OCI-LY3 (cell line): ENCODE results near the gene FOXC1.

Experiments
- EZH2phosphoT487 ChIP-seq: fragments of 200-600 bp; shearing (Covaris generic); IDR thresholded peaks from 2 replicates; pipeline ENCODE4 v1.6.1; 2018; ENCODE audit warnings: antibody characterized with exemption, mixed run types, low read depth
- TF ChIP-seq, protein P1 (sequence below): fragments of 200-600, 300-600 bp; sonication (generic); IDR thresholded peaks from 2 replicates; pipeline ENCODE4 v1.5.1; 2014; ENCODE audit warnings: antibody characterized with exemption, low read length, low read depth

DNA sequence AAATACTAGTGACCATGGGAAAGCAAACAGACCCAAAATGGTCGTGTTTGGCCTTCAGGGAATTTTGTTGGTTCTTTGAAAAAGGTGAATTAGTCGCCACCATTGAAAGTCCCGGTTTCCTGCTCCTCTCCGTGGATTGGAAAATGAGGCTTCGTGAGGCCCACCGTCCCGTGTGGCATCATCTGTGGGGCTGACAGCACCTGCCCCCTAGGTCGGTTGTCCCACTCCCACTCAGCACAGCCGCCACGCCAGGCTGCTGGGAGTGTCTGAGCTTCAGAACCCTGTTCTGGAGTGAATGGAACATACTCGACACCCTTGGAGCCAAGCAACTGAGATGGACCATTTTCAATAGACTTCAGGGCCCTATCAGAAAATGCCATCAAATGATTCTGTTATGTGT lies 33.0 kb upstream of the FOXC1 start:
- TF ChIP-seq, protein P1, sequence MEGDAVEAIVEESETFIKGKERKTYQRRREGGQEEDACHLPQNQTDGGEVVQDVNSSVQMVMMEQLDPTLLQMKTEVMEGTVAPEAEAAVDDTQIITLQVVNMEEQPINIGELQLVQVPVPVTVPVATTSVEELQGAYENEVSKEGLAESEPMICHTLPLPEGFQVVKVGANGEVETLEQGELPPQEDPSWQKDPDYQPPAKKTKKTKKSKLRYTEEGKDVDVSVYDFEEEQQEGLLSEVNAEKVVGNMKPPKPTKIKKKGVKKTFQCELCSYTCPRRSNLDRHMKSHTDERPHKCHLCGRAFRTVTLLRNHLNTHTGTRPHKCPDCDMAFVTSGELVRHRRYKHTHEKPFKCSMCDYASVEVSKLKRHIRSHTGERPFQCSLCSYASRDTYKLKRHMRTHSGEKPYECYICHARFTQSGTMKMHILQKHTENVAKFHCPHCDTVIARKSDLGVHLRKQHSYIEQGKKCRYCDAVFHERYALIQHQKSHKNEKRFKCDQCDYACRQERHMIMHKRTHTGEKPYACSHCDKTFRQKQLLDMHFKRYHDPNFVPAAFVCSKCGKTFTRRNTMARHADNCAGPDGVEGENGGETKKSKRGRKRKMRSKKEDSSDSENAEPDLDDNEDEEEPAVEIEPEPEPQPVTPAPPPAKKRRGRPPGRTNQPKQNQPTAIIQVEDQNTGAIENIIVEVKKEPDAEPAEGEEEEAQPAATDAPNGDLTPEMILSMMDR: no peak
- TF ChIP-seq EZH2phosphoT487: no peak
